Prostate gland (tissue), 2 donors: ENCODE results near the gene ESR1.
"Not testable (repeated sequence)": the region's sequence is repeated elsewhere in the genome, so short reads cannot be mapped to it uniquely, and the experiment has no call there.

Experiments
- POLR2A ChIP-seq: fragments of 450-650 bp; IDR thresholded peaks from one replicate; pipeline ENCODE4 v1.6.1; 2016; ENCODE audit warnings: antibody characterized with exemption, mild to moderate bottlenecking
- POLR2AphosphoS5 ChIP-seq: sonication (generic); formaldehyde crosslinking; IDR thresholded peaks from one replicate; pipeline ENCODE4 v1.6.1; 2017; ENCODE audit warnings: antibody characterized with exemption
- TF ChIP-seq, protein P1 (sequence below), 4 experiments: fragments of 200-600 bp in 2 of 4; fragments of 450-650 bp in 2 of 4; sonication (generic) in 2 of 4; IDR thresholded peaks; 1 replicate in 3 of 4; 2 replicates in 1 of 4; pipeline ENCODE4 v1.5.1; 2016 to 2019; ENCODE audit warnings: antibody characterized with exemption in 4 of 4, mild to moderate bottlenecking in 2 of 4, moderate library complexity in 2 of 4

DNA sequence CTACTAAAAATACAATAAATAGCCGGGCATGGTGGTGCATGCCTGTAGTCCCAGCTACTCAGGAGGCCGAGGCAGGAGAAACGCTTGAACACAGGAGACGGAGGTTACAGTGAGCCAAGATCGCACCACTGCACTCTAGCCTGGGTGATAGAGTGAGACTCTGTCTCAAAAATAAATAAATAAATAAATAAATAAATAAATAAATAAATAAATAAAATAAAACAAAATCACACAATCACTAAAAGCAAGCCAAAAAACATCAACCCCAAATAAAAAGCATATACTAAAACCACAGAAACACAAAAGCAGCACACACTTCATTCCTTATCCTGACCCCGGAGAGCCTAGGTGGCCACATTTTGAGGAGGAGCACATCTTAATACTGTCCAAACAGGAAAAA is 330.9 kb downstream of the ESR1 start:
- not testable (repeated sequence) for TF ChIP-seq POLR2AphosphoS5, POLR2A
- TF ChIP-seq, protein P1, sequence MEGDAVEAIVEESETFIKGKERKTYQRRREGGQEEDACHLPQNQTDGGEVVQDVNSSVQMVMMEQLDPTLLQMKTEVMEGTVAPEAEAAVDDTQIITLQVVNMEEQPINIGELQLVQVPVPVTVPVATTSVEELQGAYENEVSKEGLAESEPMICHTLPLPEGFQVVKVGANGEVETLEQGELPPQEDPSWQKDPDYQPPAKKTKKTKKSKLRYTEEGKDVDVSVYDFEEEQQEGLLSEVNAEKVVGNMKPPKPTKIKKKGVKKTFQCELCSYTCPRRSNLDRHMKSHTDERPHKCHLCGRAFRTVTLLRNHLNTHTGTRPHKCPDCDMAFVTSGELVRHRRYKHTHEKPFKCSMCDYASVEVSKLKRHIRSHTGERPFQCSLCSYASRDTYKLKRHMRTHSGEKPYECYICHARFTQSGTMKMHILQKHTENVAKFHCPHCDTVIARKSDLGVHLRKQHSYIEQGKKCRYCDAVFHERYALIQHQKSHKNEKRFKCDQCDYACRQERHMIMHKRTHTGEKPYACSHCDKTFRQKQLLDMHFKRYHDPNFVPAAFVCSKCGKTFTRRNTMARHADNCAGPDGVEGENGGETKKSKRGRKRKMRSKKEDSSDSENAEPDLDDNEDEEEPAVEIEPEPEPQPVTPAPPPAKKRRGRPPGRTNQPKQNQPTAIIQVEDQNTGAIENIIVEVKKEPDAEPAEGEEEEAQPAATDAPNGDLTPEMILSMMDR (IDR thresholded peaks at IDR 0.05), result not testable (repeated sequence)
